ENCODE data around the gene DOCK6. TPM values are rescaled to one million over a fixed set of nuclear protein-coding genes. Genes with fewer than 3 reads are reported as not detected.

Gene DOCK6
- total RNA-seq, 1 experiment from 2014 or later = 4.3 TPM

GRCh38 chr19:11274533-11275086 lies 12.3 kb upstream of the DOCK6 start:
- no peak for DNase-seq (ENCODE audit: low read depth)

GRCh38 chr19:11273989-11274388 lies 11.7 kb upstream of the DOCK6 start:
- no peak for DNase-seq (ENCODE audit: low read depth)

GRCh38 chr19:11273296-11273695 lies 11.0 kb upstream of the DOCK6 start:
- DNase-seq (ENCODE audit: low read depth) = no peak

GRCh38 chr19:11269408-11269807 lies 7.1 kb upstream of the DOCK6 start:
- no peak for DNase-seq (ENCODE audit: low read depth)

- DNase-seq (ENCODE audit: low read depth) = peak; percentile 47
Measured at GRCh38 chr19:11268783-11269267, 6.5 kb upstream of the DOCK6 start.

GRCh38 chr19:11267316-11268085 lies 5.2 kb upstream of the DOCK6 start:
- no peak for DNase-seq (ENCODE audit: low read depth)

- peak; percentile 44 for DNase-seq (ENCODE audit: low read depth)
Measured at GRCh38 chr19:11265785-11266236, 3.5 kb upstream of the DOCK6 start.

- DNase-seq (ENCODE audit: low read depth) = no peak
Measured at GRCh38 chr19:11265177-11265784, 3.0 kb upstream of the DOCK6 start.

GRCh38 chr19:11264452-11265176 lies 2.3 kb upstream of the DOCK6 start:
- no peak for DNase-seq (ENCODE audit: low read depth)

- no peak for DNase-seq (ENCODE audit: low read depth)
Measured at GRCh38 chr19:11263726-11264125, 1.4 kb upstream of the DOCK6 start.

- DNase-seq (ENCODE audit: low read depth) = no peak
Measured at GRCh38 chr19:11261431-11261970, 823 bp downstream of the DOCK6 start.

- DNase-seq (ENCODE audit: low read depth) = no peak
Measured at GRCh38 chr19:11260996-11261395, 1.3 kb downstream of the DOCK6 start.

- DNase-seq (ENCODE audit: low read depth) = no peak
Measured at GRCh38 chr19:11257846-11258380, 4.4 kb downstream of the DOCK6 start.

- no peak for DNase-seq (ENCODE audit: low read depth)
Measured at GRCh38 chr19:11256189-11256588, 6.1 kb downstream of the DOCK6 start.

- DNase-seq (ENCODE audit: low read depth) = no peak
Measured at GRCh38 chr19:11254666-11255065, 7.7 kb downstream of the DOCK6 start.

- no peak for DNase-seq (ENCODE audit: low read depth)
Measured at GRCh38 chr19:11252665-11253355, 9.5 kb downstream of the DOCK6 start.

- DNase-seq (ENCODE audit: low read depth) = no peak
Measured at GRCh38 chr19:11251650-11252314, 10.5 kb downstream of the DOCK6 start.

- DNase-seq (ENCODE audit: low read depth) = no peak
Measured at GRCh38 chr19:11251217-11251616, 11.1 kb downstream of the DOCK6 start.

- DNase-seq (ENCODE audit: low read depth) = no peak
Measured at GRCh38 chr19:11248852-11249251, 13.5 kb downstream of the DOCK6 start.

GRCh38 chr19:11247934-11248333 lies 14.4 kb downstream of the DOCK6 start:
- DNase-seq (ENCODE audit: low read depth) = no peak

All from HT1080 (cell line).